GM12801 (cell line): ENCODE measurements around the gene KIRREL2.

Source experiments
- TF ChIP-seq, protein P1 (sequence below): IDR thresholded peaks from one replicate; pipeline ENCODE4 v1.5.1; 2011; ENCODE audit warnings: control low read depth; ENCODE audit not compliant: insufficient read length; ENCODE audit errors: extremely low read depth

KIRREL2 gene

DNA sequence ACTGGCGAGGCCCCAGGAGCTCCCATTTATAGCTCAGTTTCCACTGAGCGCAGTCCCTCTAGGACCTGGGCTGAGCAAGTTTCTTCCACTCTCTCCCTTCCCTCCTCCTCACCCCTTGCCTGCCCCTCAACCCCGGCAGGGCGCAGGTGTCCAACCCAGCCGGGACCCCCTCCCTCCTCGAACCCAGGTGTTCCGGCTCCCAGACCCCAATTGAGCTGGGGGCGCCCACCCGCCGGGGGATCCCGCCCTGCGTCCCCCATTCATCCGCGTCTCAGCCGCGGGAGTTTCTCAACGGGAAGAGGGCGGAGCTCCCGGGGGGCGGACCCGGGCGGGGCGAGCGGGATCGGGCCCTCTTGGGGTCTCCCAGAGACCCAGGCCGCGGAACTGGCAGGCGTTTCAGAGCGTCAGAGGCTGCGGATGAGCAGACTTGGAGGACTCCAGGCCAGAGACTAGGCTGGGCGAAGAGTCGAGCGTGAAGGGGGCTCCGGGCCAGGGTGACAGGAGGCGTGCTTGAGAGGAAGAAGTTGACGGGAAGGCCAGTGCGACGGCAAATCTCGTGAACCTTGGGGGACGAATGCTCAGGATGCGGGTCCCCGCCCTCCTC lies at the start of gene KIRREL2:
Gene KIRREL2 (plus strand): TSS at position 366 of the 604 bp plus-strand sequence. CDS start 209 bp downstream, at position 575.
- TF ChIP-seq, protein P1, sequence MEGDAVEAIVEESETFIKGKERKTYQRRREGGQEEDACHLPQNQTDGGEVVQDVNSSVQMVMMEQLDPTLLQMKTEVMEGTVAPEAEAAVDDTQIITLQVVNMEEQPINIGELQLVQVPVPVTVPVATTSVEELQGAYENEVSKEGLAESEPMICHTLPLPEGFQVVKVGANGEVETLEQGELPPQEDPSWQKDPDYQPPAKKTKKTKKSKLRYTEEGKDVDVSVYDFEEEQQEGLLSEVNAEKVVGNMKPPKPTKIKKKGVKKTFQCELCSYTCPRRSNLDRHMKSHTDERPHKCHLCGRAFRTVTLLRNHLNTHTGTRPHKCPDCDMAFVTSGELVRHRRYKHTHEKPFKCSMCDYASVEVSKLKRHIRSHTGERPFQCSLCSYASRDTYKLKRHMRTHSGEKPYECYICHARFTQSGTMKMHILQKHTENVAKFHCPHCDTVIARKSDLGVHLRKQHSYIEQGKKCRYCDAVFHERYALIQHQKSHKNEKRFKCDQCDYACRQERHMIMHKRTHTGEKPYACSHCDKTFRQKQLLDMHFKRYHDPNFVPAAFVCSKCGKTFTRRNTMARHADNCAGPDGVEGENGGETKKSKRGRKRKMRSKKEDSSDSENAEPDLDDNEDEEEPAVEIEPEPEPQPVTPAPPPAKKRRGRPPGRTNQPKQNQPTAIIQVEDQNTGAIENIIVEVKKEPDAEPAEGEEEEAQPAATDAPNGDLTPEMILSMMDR, result no peak

DNA sequence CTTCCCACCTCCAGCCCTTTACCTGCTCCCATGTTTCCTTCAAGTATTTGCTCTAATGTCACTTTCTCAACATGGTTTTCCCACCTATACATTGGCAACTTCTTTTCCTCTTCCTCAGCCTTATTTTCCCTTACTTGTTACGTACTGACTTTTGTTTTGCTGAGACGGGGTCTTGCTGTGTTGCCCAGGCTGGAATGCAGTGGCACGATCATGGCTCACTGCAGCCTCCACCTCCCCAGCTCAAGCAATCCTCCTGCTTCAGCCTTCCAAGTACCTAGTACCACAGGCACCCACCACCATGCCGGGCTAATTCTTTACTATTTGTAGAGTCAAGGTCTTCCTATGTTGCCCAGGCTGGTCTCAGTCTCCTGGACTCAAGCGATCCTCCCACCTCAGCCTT lies 49.1 kb upstream of the KIRREL2 start:
- TF ChIP-seq, protein P1, result no peak

DNA sequence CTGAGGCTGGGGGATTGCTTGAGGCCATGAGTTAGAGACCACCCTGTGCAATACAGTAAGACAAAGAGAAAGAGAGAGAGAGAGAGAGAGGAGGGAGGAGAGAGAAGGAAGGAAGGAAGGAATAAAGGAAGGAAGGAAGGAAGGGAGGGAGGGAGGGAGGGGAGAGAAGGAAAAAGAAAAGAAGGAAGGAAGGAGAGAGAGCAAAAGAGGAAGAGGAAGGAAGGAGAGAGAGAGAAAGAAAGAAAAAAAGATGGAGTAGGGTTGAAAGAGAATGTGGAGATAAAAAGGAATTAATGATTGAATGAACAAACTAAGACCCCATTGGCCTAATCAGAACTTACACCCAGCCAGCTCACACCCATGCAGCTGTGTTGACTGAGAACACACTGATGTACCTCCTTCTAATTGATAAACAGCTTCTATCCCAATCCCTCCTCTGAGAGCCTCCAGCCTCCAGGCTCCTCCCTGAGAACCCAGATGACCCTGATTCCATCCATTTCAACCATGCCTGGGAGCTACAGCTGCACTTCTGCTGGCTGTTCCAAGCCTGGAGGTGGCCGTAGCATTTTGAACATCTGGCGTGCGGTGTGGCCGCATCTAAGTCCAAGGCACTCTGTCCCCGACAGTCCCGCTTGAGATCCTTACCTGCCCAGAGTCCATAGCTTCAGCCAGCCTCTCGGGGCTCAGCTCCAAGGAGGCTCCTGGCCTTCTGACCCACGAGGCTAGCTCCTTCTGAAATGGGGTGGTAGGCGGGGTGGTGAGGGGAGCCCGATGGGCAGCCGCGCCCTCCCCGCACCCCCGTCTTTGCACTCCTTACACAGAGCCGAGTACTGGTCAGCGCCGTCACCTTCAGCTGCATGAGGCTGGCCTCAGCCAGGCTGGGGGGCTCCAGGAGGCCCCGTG lies 45.1 kb upstream of the KIRREL2 start:
- TF ChIP-seq, protein P1, result no peak

DNA sequence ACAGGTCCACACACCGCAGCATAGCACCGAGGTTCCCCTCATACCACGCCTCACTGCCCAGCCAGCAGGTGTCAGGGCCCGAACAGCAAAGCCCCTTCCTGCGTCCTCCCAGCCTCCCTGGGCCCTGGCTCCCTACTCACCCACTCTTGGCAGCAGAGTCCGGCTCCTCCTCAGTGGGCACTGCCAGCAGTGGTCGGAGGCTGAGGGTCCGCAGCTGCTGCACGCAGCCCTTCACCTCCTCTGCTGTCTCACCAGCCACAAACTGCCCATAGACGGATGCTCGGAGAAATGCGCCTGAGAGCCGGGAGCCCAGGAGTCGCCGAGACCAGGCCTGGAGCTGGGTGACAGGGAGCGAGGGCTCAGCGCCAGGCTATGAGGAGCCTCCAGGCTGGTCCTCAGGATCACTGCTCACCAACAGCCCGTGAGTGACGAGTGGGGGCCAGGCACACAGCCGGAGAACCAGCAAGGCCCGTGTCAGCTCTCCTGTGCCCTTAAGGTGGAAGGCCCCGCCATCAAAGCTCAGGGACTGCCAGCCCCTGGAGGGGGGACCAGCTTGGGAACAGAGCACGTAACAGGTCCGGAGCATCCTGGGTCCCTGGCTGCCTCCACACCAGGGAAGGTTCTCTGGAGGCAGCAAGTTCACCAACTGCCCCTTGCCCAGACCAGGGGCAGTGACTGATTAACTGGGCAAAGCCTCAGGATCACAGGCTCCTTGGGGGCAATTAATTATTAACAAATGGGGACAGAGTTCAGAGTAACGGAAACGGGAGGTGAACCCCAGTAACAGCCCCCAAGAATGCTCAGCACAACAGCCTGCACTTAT lies 44.3 kb upstream of the KIRREL2 start, which contains the start of gene PRODH2:
Gene PRODH2 (minus strand): TSS at position 626 of the 823 bp plus-strand sequence. CDS start 40 bp downstream, at position 586.
- TF ChIP-seq, protein P1, result no peak

DNA sequence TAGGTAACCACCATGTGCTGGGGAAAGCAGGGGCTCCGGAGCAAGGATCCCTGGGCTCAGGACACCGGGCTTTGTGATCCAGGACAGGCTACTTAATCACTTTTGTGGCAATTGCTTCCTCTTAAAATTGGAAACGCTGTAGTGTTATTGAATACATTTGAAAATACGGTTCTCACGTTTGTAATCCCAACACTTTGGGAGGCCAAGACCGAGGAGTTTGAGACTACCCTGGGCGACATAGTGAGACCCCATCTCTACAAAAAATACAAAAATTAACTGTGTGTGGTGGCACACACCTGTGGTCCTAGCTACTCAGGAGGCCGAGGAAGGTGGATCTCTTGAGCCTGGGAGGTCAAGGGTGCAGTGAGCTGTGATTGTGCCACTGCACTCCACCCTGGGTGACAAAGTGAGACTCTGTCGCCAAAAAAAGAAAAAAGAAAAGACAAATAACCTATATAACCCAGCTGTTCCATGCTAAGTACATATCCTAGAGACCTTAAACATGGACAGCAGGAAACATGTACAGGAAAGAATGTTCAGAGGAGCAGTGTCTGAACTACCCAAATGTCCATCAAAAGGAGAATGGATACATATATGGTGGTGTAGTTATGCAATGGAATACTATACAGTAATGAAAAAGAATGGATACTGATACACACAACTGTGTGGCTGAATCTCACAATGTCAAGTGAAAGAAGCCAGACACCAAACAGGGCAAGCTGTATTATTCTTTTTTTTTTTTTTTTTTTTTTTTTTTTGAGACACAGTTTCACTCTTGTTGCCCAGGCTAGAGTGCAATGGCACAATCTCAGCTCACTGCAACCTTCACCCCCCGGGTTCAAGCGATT lies 43.4 kb upstream of the KIRREL2 start:
- TF ChIP-seq, protein P1, result no peak

DNA sequence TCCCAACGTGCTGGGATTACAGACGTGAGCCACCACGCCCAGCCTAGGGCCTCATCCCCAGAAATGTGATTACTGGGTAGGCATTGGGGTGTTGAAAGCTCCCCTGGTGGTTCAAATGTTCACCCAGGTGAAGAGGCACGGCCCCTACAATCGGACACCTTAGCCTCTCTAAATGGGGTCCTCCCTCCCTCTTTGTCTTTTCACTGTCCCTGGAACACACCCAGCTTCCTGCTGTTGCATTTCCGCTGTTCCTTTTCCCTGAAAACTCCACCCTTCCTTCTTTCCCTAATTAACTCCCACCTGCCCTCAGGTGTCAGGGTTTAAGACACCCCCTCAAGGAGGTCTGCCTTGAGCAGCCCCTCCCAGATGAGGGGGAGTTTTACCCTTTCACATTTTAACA lies 40.4 kb upstream of the KIRREL2 start:
- TF ChIP-seq, protein P1, result no peak
